DOHH2 (cell line): ENCODE measurements around the gene UBR2.

Source experiments
- H3F3A ChIP-seq: fragments of 200-600 bp; sonication (generic), shearing (Covaris generic); 2 replicates; pipeline ENCODE4 v1.6.0; 2016; ENCODE audit warnings: antibody characterized with exemption, mild to moderate bottlenecking; ENCODE audit not compliant: control insufficient read depth, insufficient read depth
- H3K27ac ChIP-seq: fragments of 200-600 bp; sonication (generic); 2 replicates; pipeline ENCODE4 v1.5.1; 2014; ENCODE audit warnings: low read depth, mild to moderate bottlenecking, low read length, moderate library complexity
- H3K27me3 ChIP-seq: fragments of 200-600 bp; sonication (generic); 2 replicates; pipeline ENCODE4 v1.6.1; 2014; ENCODE audit warnings: mild to moderate bottlenecking, low read length, mixed read lengths; ENCODE audit not compliant: control insufficient read depth
- H3K36me3 ChIP-seq: fragments of 200-600 bp; sonication (generic); 2 replicates; pipeline ENCODE4 v1.6.1; 2014; ENCODE audit warnings: mild to moderate bottlenecking, low read length, moderate library complexity, mixed read lengths; ENCODE audit not compliant: control insufficient read depth
- H3K4me1 ChIP-seq: fragments of 200-600 bp; sonication (generic); 2 replicates; pipeline ENCODE4 v1.6.1; 2014; ENCODE audit warnings: mild to moderate bottlenecking, low read length, mixed read lengths; ENCODE audit not compliant: control insufficient read depth
- H3K4me2 ChIP-seq: fragments of 200-600 bp; sonication (generic); 2 replicates; pipeline ENCODE4 v1.6.0; 2014; ENCODE audit warnings: mild to moderate bottlenecking, low read length, moderate library complexity
- H3K4me3 ChIP-seq: fragments of 200-600 bp; sonication (generic); 2 replicates; pipeline ENCODE4 v1.5.1; 2014; ENCODE audit warnings: mild to moderate bottlenecking, low read length, mixed read lengths
- H3K79me2 ChIP-seq: fragments of 200-600 bp; sonication (generic); 2 replicates; pipeline ENCODE4 v1.6.1; 2014; ENCODE audit warnings: mild to moderate bottlenecking, low read length, mixed read lengths; ENCODE audit not compliant: control insufficient read depth
- H3K9me2 ChIP-seq: fragments of 200-600 bp; sonication (generic); replicated peaks from 2 replicates; pipeline ENCODE4 v1.6.1; 2014; ENCODE audit warnings: mild to moderate bottlenecking, low read length, mixed read lengths; ENCODE audit not compliant: control insufficient read depth
- H3K9me3 ChIP-seq: fragments of 200-600 bp; sonication (generic); 2 replicates; pipeline ENCODE4 v1.6.1; 2014; ENCODE audit warnings: antibody characterized with exemption, low read length, mixed read lengths; ENCODE audit not compliant: control insufficient read depth, insufficient read depth
- H4K20me1 ChIP-seq: fragments of 200-600 bp; sonication (generic); 2 replicates; pipeline ENCODE4 v1.6.0; 2014; ENCODE audit warnings: low read depth, mild to moderate bottlenecking, antibody characterized with exemption, low read length, moderate library complexity; ENCODE audit not compliant: control insufficient read depth, insufficient read depth
- EZH2phosphoT487 ChIP-seq: fragments of 200-600 bp; sonication (generic); IDR thresholded peaks from 2 replicates; pipeline ENCODE4 v1.6.1; 2017; ENCODE audit warnings: borderline replicate concordance, mild to moderate bottlenecking, antibody characterized with exemption, low read length, moderate library complexity, mixed read lengths
- TF ChIP-seq, protein P1 (sequence below): fragments of 200-600 bp; sonication (generic); IDR thresholded peaks from one replicate; pipeline ENCODE4 v1.5.1; 2014; ENCODE audit warnings: antibody characterized with exemption, mild to moderate bottlenecking, low read depth, low read length; ENCODE audit not compliant: poor library complexity, severe bottlenecking

UBR2 gene

DNA sequence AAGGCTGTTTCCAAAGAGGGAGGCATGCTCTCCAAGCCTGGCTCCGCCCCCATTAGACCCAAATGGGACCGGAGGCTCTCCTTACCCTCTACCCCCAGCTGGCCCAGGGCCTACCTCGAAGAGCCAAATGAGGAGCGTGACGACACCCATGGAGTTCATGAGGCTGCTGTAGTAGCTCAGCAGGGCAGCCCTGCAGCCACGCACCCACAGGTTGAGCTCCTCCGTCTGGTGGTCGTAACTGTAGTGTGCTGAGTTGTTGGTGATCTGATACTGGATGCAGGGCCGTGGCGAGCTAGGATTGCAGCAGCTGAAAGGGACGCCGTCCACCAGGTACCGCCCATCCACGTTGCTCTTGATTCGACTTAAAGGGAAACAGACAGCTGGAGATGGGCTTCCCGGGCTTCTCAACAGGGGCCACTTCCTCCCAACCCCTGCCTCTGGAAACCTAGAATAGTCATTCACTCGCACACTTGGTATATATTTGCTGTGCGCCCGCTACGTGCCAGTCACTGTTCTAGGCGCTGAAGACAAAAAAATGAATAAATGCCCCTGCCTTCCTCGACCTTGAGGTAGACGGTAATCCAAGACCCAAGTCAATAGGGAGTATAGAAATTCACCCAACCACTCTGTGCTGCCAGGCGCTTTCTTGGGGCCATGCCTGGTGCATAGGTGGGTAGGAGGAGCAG lies 140.6 kb downstream of the UBR2 start:
- Histone ChIP-seq H3K4me2 (no peak overlapping the region), H3K4me3 (no peak overlapping the region)
- TF ChIP-seq EZH2phosphoT487 = no peak
- TF ChIP-seq, protein P1, sequence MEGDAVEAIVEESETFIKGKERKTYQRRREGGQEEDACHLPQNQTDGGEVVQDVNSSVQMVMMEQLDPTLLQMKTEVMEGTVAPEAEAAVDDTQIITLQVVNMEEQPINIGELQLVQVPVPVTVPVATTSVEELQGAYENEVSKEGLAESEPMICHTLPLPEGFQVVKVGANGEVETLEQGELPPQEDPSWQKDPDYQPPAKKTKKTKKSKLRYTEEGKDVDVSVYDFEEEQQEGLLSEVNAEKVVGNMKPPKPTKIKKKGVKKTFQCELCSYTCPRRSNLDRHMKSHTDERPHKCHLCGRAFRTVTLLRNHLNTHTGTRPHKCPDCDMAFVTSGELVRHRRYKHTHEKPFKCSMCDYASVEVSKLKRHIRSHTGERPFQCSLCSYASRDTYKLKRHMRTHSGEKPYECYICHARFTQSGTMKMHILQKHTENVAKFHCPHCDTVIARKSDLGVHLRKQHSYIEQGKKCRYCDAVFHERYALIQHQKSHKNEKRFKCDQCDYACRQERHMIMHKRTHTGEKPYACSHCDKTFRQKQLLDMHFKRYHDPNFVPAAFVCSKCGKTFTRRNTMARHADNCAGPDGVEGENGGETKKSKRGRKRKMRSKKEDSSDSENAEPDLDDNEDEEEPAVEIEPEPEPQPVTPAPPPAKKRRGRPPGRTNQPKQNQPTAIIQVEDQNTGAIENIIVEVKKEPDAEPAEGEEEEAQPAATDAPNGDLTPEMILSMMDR = no peak

DNA sequence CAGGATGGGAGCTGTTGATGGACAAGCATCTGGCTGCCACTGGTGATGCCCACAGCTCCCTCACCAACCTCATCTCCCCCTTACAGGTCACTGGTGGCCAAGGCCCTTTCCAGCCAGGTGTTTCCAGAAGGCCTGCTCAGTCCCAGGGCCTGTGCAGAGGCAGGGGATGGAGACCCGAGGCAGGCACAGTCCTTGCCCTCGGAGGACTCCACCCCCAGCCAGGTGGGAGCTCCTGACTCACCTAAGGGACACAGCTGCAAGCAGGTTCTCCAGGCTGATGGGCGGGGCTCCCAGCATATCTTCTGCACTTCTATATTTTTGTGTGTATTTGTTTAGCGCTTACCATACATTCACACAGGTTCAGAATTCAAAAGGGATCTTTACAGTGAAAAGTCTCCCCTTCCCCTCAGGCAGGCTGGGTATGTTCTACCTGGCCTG lies 141.1 kb downstream of the UBR2 start:
- no peak for TF ChIP-seq EZH2phosphoT487
- TF ChIP-seq, protein P1 = no peak
- H3K27ac ChIP-seq = no peak overlapping the region
- no peaks in the 10 kb centered on the region for H3K4me1 ChIP-seq
- H3K4me3 ChIP-seq = no peak overlapping the region
- no peaks in the 10 kb centered on the region for H3F3A ChIP-seq
- H3K79me2 ChIP-seq = no peaks in the 10 kb centered on the region
- no peaks in the 10 kb centered on the region for H3K9me2 ChIP-seq
- H3K36me3 ChIP-seq = no peaks in the 10 kb centered on the region
- no peaks in the 10 kb centered on the region for H3K27me3 ChIP-seq
- H4K20me1 ChIP-seq = no peaks in the 10 kb centered on the region
- H3K9me3 ChIP-seq = no peaks in the 10 kb centered on the region
- H3K4me2 ChIP-seq = no peak overlapping the region

More for the DNA sequence above, 140.6 kb downstream of the UBR2 start:
- Histone ChIP-seq H3K4me1 (no peaks in the 10 kb centered on the region), H3K36me3 (no peaks in the 10 kb centered on the region), H3F3A (no peaks in the 10 kb centered on the region), H3K79me2 (no peaks in the 10 kb centered on the region), H4K20me1 (no peaks in the 10 kb centered on the region), H3K27ac (no peak overlapping the region), H3K9me3 (no peaks in the 10 kb centered on the region), H3K9me2 (no peaks in the 10 kb centered on the region), H3K27me3 (no peaks in the 10 kb centered on the region)

DNA sequence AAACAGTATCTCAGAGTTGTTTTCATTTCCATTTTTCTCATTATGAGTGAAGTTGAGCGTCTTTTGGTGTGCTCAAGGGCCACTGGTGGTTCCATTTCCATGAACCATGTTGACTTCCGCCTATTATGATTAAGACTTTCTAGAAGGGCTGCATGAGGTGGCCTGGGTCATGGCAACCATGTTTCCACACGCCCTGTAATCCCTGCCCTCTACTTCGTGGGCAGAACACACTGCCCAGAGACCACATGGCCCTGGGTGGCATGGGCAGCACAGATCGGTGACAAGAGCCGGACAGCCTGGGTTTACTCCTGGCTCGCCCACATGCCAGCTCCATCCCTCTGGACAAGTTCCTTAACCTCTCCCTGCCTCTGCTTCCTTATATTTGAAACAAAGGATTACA lies 143.8 kb downstream of the UBR2 start:
- H3K27me3 ChIP-seq = no peaks in the 10 kb centered on the region
- H3K9me2 ChIP-seq = no peaks in the 10 kb centered on the region
- H3K4me3 ChIP-seq = no peak overlapping the region
- no peaks in the 10 kb centered on the region for H3F3A ChIP-seq
- TF ChIP-seq EZH2phosphoT487 = no peak
- TF ChIP-seq, protein P1 = no peak
- H3K27ac ChIP-seq = no peak overlapping the region
- no peak overlapping the region for H3K4me2 ChIP-seq
- no peaks in the 10 kb centered on the region for H3K36me3 ChIP-seq
- H4K20me1 ChIP-seq = no peaks in the 10 kb centered on the region
- no peaks in the 10 kb centered on the region for H3K4me1 ChIP-seq
- no peaks in the 10 kb centered on the region for H3K79me2 ChIP-seq
- H3K9me3 ChIP-seq = 0 out of 2 replicates have a peak, but pooled peaks cover 5% of the 10 kb centered on the region
